DMS114 treated with DMSO at 0.1 percent for 48 hours (cell line): ENCODE results near the gene CHPF2.

Experiments
- DNase-seq: peaks from one replicate; lab custom pipeline; 2025; ENCODE audit not compliant: unreplicated experiment; lab: John Stamatoyannopoulos, UW

The CHPF2 gene

GRCh38 chr7:151232917-151233701 is 826 bp downstream of the CHPF2 start:
- DNase-seq, result no peak

GRCh38 chr7:151233804-151234203 is 1.5 kb downstream of the CHPF2 start:
- no peak for DNase-seq

GRCh38 chr7:151235091-151235787 is 3.0 kb downstream of the CHPF2 start:
- DNase-seq, result no peak

- no peak for DNase-seq
These were observed 4.1 kb downstream of the CHPF2 start for GRCh38 chr7:151236406-151236805.

GRCh38 chr7:151237244-151238189 is 5.2 kb downstream of the CHPF2 start:
- no peak for DNase-seq

GRCh38 chr7:151238190-151238810 is 6.0 kb downstream of the CHPF2 start:
- no peak for DNase-seq

- DNase-seq, result no peak
These were observed 6.9 kb downstream of the CHPF2 start for GRCh38 chr7:151238924-151239836.

GRCh38 chr7:151239837-151240459 is 7.7 kb downstream of the CHPF2 start:
- no peak for DNase-seq

- DNase-seq, result no peak
These were observed 8.3 kb downstream of the CHPF2 start for GRCh38 chr7:151240536-151240935.

GRCh38 chr7:151240942-151241754 is 8.9 kb downstream of the CHPF2 start:
- no peak for DNase-seq

- DNase-seq, result no peak
These were observed 9.4 kb downstream of the CHPF2 start for GRCh38 chr7:151241755-151242096.

- no peak for DNase-seq
These were observed 10.1 kb downstream of the CHPF2 start for GRCh38 chr7:151242159-151243044.

- no peak for DNase-seq
These were observed 10.7 kb downstream of the CHPF2 start for GRCh38 chr7:151243045-151243349.

GRCh38 chr7:151243408-151244195 is 11.3 kb downstream of the CHPF2 start:
- DNase-seq, result no peak

GRCh38 chr7:151244196-151244840 is 12.0 kb downstream of the CHPF2 start:
- peak; percentile 26 for DNase-seq

GRCh38 chr7:151244841-151245346 is 12.6 kb downstream of the CHPF2 start:
- no peak for DNase-seq
